ENCODE measurements around the gene TUBAL3. TPM values are rescaled to one million over a fixed set of nuclear protein-coding genes. Genes with fewer than 3 reads are reported as not detected.

TUBAL3 gene
- total RNA-seq = not detected

- ChIA-PET POLR2A (no interaction called here), CTCF (no interaction called here)
Observed at GRCh38 chr10:5404208-5405041, at the start of gene TUBAL3. TSS of gene TUBAL3 (minus strand) at chr10:5404828. CDS start at chr10:5404792, 36 bp downstream.

- CTCF ChIA-PET = no interaction called here
- POLR2A ChIA-PET = no interaction called here
Observed at GRCh38 chr10:5453749-5454489, 49.3 kb upstream of the TUBAL3 start.

DNA sequence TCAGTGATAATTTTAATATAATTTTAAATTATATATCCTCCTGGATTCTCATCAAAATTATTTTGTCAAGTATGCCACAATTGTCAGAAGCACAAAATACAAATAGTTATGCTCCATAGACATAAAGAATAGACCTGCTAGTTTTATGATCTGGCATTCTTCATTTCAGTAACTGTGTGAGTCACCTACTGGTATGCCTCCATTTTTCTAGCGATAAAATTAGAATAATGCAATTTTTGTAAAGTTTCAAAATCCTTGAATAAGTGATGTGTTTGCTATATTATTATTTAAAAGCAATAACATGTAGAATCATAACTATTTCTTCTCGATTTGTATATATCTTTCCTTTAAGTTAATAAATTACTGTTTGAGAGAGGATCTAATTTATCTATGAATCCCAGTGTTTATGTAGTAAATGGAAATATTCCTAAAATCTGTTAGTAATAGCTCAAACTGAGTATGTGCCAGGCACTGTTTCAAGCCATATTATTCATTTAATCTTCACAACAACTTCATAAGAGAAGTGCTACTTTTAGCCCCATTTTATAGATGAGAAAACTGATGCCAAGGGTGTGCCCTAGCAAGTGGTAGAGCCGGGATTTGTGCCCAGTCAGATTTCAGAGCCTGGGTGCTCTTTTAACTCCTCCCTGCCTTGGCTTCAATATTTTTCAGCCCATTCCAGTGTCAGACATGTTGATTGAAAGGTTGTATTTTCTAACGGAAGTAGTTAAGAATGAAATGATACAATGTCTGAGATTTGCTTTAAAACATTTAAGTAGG is 46.2 kb upstream of the TUBAL3 start:
- CTCF ChIA-PET = no interaction called here
- POLR2A ChIA-PET = no interaction called here

DNA sequence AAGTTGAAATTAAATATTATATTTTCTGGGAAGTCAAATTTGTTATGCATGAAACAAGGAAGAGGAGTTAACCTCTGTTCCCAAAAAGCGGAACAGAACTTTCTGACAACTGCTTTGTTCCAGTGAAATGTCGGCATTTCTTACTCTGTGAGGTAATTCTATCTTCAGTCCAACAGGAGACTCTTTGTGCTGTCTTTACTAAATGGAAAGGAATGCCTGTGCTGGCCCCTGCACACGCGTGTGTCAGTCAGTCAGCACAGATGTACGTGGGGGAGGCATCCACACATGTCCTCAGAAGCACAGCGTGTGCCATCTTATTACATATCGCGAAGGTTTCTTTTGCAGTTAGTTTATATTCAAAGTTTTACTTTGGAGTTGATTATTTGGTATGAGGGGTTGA is 45.2 kb upstream of the TUBAL3 start:
- ChIA-PET CTCF (no interaction called here), POLR2A (no interaction called here)

DNA sequence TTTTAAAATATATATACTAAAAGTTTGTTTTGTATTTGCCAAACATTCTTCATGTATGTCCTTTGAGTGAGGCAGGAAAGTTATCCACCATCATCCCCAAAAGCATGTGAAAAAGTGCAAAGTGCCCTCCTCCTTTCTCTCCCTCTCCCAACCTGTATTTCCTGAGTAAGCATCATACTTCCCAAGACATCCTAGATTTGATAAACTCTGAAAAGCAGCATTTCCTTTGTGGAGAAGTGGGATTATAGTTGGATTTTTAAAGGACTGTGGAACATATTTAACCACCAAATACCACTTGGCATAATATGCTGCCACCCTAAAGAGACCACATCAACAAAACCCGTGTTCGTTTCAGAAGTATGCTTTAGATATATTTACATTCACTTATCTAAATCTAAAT is 44.6 kb upstream of the TUBAL3 start:
- ChIA-PET POLR2A (no interaction called here), CTCF (no interaction called here)

GRCh38 chr10:5448333-5449001 is 43.8 kb upstream of the TUBAL3 start:
- POLR2A ChIA-PET = no interaction called here
- CTCF ChIA-PET = interaction anchor here (1.1 to 2.2 kb wide), 4 partner anchors 13 to 181 kb away, joined by 3 to 7 read pairs (median 4); no protein-coding TSS in a partner anchor

DNA sequence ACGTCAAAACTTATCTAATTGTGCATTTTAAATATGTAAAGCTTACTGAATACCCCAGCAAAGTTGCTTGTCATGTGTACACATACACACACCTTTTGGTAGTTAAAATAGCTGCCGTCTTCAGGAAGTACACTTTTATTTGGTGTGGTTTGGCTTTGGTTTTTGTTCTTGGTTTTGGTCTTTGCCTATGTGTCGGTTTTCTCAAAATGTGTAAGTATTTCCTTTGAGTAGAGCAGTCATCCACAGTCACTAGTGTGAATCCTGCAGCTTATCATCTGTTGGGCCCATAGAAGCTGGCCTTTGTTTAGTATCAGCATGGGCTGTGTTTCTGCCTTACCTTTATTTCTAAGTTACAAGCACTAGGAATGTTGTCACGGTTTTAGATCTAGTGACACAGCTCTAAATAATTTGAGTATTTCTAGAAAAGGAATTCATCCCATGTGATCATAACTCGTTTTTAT is 43.0 kb upstream of the TUBAL3 start:
- CTCF ChIA-PET = interaction anchor here (1.1 to 2.2 kb wide), 4 partner anchors 13 to 182 kb away, joined by 3 to 7 read pairs (median 4); no protein-coding TSS in a partner anchor
- POLR2A ChIA-PET = no interaction called here

DNA sequence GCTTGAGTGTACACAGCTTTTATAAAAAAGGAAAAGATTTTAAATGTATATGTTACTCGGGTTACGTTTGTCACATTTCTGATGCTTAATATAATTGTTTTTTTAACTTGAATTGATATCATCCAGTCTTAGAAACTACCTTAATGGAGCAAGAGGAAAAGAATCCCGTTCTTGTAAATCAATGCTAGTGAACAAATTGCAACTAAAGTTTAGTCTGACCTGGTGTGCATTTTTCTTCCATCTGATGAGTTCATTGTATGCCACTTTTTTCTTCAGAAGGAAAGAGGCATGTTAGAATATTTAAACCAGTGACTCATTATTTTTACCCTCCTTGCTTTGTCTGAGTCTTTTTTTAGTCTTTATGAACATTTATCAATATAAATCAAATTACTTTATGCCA is 42.4 kb upstream of the TUBAL3 start:
- ChIA-PET CTCF (interaction anchor here (1.1 to 2.2 kb wide), 4 partner anchors 13 to 182 kb away, joined by 3 to 7 read pairs (median 4); no protein-coding TSS in a partner anchor), POLR2A (no interaction called here)

GRCh38 chr10:5446390-5446926 is 41.8 kb upstream of the TUBAL3 start:
- CTCF ChIA-PET = interaction anchor here (0.5 to 2.2 kb wide), 2 partner anchors 12 to 177 kb away, joined by 5 to 7 read pairs; no protein-coding TSS in a partner anchor
- POLR2A ChIA-PET = no interaction called here

GRCh38 chr10:5445006-5445405 is 40.4 kb upstream of the TUBAL3 start:
- POLR2A ChIA-PET = interaction anchor here (0.6 kb wide), 1 partner anchor 798 kb away, joined by 3 read pairs; no protein-coding TSS in a partner anchor

DNA sequence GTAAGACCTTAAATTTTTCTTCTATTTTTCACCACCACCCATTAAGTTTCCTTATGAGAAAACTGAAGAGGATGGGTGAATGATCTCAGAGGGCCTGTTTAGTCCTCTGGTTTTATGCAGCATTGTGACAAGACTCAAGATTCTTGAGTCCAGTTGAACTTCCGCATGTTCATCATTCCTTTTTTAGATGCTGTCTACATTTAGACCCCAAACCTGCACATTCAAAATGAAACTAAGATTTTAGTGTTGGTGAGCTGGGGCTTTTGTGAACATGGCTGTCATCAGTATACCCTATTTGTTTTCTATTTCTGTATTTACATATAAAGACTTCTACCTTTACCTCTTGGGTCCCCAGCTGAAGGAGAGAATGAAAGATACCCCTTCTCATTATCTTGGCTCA is 38.8 kb upstream of the TUBAL3 start:
- CTCF ChIA-PET = interaction anchor here (1.5 to 5.8 kb wide), 3 partner anchors 181 to 187 kb away, joined by 3 to 57 read pairs (median 8); no protein-coding TSS in a partner anchor
- POLR2A ChIA-PET = no interaction called here

More at GRCh38 chr10:5445006-5445405, 40.4 kb upstream of the TUBAL3 start:
- CTCF ChIA-PET = interaction anchor here (5.8 kb wide), 1 partner anchor 179 kb away, joined by 57 read pairs; no protein-coding TSS in a partner anchor

DNA sequence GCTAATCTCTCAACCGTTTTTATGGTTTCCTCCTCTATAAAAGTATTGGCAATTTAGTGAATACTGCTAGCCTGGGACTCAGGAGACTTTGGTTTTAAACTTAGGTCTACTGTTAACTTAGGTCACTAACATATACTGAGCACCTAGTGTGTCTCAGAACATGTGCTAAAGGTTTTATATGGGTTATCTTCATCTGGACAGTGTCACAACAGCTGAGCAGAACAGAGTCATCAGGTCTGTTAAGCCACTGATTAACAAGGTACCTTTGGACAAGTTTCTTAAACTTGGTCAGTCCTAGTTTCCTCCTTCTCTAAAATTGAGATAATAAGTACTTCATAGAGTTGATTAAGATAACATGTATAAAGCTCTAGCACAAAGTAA is 38.4 kb upstream of the TUBAL3 start:
- ChIA-PET POLR2A (no interaction called here), CTCF (interaction anchor here (1.5 to 5.8 kb wide), 4 partner anchors 106 to 187 kb away, joined by 3 to 57 read pairs (median 6); no protein-coding TSS in a partner anchor)

- CTCF ChIA-PET = interaction anchor here (0.6 to 5.8 kb wide), 5 partner anchors 107 to 188 kb away, joined by 3 to 57 read pairs (median 4); no protein-coding TSS in a partner anchor
- POLR2A ChIA-PET = no interaction called here
Observed at GRCh38 chr10:5442065-5442989, 37.7 kb upstream of the TUBAL3 start.

- ChIA-PET CTCF (interaction anchor here (5.8 kb wide), 1 partner anchor 183 kb away, joined by 57 read pairs; no protein-coding TSS in a partner anchor), POLR2A (no interaction called here)
Observed at GRCh38 chr10:5441106-5441505, 36.5 kb upstream of the TUBAL3 start.

- CTCF ChIA-PET = interaction anchor here (5.8 kb wide), 1 partner anchor 184 kb away, joined by 57 read pairs; no protein-coding TSS in a partner anchor
- POLR2A ChIA-PET = no interaction called here
Observed at GRCh38 chr10:5440206-5440605, 35.6 kb upstream of the TUBAL3 start.

- ChIA-PET POLR2A (no interaction called here), CTCF (interaction anchor here (0.7 to 1.9 kb wide), 3 partner anchors 188 to 620 kb away, joined by 3 to 10 read pairs (median 6); no protein-coding TSS in a partner anchor)
Observed at GRCh38 chr10:5435328-5435727, 30.7 kb upstream of the TUBAL3 start.

Measured in activated CD8-positive, alpha-beta memory T cell treated with anti-CD3 and anti-CD28 coated beads for 36 hours (primary cell).